ENCODE data around the gene IGHMBP2.

IGHMBP2 gene

DNA sequence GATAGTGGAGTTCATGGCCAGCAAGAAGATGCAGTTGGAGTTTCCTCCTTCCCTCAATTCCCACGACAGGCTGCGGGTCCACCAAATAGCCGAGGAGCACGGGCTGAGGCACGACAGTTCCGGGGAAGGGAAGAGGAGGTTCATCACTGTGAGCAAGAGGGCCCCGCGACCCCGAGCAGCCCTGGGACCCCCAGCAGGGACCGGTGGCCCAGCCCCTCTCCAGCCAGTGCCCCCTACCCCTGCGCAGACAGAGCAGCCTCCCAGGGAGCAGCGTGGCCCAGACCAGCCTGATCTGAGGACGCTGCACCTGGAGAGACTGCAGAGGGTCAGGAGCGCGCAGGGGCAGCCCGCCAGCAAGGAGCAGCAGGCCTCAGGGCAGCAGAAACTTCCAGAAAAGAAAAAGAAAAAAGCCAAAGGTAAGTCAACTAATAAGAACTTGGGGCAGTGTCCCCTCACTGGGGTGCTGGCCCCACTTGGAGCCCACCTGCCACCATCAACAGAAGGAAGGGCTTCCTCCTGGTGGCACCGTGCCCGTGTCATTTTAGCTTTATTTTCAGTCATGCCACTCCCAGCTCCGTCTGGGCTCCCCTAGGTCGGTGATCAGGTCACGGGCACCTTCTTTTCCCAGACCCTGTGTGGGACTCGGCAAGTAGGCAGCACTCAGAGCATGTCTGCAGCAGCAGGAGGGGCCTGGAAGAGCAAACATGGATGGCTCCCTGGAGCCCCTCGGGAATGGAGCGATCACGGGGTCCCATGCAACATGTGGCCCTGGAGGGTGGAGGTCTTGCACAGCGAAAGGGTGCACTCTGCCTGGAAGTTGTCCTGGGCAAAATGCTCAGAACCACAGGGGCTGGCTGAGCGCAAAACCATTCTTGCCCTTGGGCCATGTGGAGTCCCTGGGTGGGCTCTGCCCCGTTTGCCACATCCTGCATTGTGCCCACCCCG is 33.3 kb downstream of the IGHMBP2 start:
- Histone ChIP-seq H3K36me3 (ENCODE audit: insufficient read depth, low read length) (peaks cover 46% of the 10 kb centered on the region), H3K4me3 (ENCODE audit: low read length) (no peak overlapping the region), H3K9me3 (replicated peaks; ENCODE audit: low read length) (no peaks in the 10 kb centered on the region), H3K4me2 (ENCODE audit: low read length) (no peak overlapping the region), H3K4me1 (ENCODE audit: control insufficient read depth, insufficient read depth, low read length) (no peaks in the 10 kb centered on the region), H3K27me3 (ENCODE audit: control insufficient read depth, insufficient read depth, low read length) (no peaks in the 10 kb centered on the region), H3K9ac (ENCODE audit: low read depth, low read length) (no peak overlapping the region)

DNA sequence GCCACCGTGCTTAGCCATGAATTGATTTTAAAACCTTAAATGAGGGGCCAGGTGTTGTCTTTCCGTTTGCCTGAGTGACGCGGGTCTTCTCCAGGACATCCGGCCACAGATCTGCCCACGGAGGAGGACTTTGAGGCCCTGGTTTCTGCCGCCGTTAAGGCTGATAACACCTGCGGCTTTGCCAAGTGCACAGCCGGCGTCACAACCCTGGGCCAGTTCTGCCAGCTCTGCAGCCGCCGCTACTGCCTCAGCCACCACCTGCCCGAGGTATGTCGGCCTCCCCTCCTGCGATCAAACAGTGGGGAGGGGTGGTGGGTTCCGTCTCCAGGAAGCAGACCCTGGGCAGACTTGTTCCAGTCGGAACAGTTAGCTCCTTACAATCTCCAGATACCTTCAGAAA is 34.4 kb downstream of the IGHMBP2 start:
- no peaks in the 10 kb centered on the region for H3K9me3 ChIP-seq (replicated peaks; ENCODE audit: low read length)
- peaks cover 43% of the 10 kb centered on the region for H3K36me3 ChIP-seq (ENCODE audit: insufficient read depth, low read length)

DNA sequence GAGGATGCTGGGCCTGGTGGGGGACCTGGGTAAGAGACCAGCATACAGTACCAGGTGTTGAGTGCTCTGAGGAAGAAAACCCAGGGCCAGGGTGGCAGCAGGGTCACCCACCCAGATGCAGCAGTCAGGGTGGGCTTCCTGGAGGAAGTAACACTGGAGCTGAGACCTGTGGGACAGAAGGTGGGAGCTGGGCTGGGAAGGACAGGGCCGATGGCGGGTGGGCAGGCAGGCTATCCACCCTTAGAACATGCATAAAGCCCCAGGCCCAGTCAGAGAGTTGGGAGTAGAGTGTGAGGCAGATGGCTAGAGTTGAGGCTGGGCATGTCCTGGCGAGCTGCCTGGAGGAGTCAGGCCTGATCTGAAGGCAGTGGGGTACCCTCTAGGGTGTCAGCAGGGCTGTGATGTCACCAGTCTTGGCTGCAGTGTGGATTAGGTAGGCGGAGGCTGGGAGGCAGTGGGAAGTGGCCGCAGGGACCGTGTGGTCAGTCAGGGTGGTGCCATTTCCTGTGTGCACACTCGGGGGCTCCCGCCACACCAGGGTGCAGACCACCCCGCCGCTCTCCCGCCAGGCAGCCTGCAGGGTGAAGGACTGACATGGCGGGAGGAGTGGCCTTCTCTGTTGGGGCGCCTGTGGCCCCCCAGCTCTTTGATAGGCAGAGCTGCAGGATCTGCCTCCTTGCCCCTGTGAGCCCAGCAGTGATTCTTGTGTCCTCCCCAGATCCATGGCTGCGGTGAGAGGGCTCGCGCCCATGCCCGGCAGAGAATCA is 35.3 kb downstream of the IGHMBP2 start:
- Histone ChIP-seq H3K9me3 (replicated peaks; ENCODE audit: low read length) (no peaks in the 10 kb centered on the region), H3K4me1 (ENCODE audit: control insufficient read depth, insufficient read depth, low read length) (no peaks in the 10 kb centered on the region), H3K27me3 (ENCODE audit: control insufficient read depth, insufficient read depth, low read length) (no peaks in the 10 kb centered on the region), H3K9ac (ENCODE audit: low read depth, low read length) (no peak overlapping the region), H3K4me2 (ENCODE audit: low read length) (no peak overlapping the region), H3K4me3 (ENCODE audit: low read length) (no peak overlapping the region), H3K36me3 (ENCODE audit: insufficient read depth, low read length) (peaks cover 40% of the 10 kb centered on the region)

More for the DNA sequence above, 34.4 kb downstream of the IGHMBP2 start:
- no peaks in the 10 kb centered on the region for H3K27me3 ChIP-seq (ENCODE audit: control insufficient read depth, insufficient read depth, low read length)
- no peak overlapping the region for H3K9ac ChIP-seq (ENCODE audit: low read depth, low read length)
- no peaks in the 10 kb centered on the region for H3K4me1 ChIP-seq (ENCODE audit: control insufficient read depth, insufficient read depth, low read length)
- no peak overlapping the region for H3K4me2 ChIP-seq (ENCODE audit: low read length)
- H3K4me3 ChIP-seq (ENCODE audit: low read length), result no peak overlapping the region

DNA sequence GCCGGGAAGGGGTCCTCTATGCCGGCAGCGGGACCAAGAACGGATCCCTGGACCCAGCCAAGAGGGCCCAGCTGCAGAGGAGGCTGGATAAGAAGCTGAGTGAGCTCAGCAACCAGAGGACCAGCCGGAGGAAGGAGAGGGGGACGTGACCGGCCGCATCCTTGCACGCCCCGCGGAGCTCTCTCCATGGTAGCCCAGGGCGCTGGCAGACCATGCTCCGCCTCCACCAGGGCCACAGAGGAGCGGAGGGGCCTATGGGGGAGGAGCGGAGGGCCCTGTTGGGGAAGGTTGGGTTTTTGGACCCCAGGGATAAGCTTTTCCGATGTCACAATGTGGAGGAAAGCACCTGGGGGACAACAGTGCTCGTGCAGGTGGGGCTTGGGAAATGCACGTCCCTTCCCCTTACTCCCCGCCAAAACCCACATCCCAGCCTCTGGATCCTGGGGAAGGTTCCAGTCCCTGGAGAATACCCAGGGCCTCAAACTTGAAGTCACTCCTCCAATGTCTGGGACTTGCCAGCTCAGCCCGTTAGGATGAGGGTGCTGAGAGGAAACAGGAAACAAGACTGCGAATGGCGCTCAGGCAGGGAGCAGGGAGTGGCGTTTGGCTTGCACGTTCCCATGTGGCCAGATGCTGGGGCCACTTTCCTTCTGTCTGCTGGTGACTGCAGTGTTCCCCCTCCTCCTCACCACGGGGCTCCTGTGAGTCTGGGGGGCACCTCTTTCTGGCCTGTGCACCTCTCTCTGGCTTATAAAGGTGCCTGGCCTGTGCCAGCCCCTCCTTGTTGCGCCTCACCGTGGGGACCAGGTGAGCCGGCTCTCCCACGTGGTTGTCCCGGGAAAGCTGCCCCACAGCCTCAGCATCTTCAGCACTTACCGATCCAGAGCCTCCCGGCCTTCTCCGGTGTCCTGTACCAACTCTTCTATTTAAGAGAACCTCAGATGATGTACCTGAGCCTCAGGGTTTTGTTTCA is 36.2 kb downstream of the IGHMBP2 start:
- Histone ChIP-seq H3K9ac (ENCODE audit: low read depth, low read length) (no peak overlapping the region), H3K36me3 (ENCODE audit: insufficient read depth, low read length) (peaks cover 37% of the 10 kb centered on the region), H3K4me3 (ENCODE audit: low read length) (no peak overlapping the region), H3K4me1 (ENCODE audit: control insufficient read depth, insufficient read depth, low read length) (no peaks in the 10 kb centered on the region), H3K4me2 (ENCODE audit: low read length) (no peak overlapping the region), H3K9me3 (replicated peaks; ENCODE audit: low read length) (no peaks in the 10 kb centered on the region), H3K27me3 (ENCODE audit: control insufficient read depth, insufficient read depth, low read length) (no peaks in the 10 kb centered on the region)

DNA sequence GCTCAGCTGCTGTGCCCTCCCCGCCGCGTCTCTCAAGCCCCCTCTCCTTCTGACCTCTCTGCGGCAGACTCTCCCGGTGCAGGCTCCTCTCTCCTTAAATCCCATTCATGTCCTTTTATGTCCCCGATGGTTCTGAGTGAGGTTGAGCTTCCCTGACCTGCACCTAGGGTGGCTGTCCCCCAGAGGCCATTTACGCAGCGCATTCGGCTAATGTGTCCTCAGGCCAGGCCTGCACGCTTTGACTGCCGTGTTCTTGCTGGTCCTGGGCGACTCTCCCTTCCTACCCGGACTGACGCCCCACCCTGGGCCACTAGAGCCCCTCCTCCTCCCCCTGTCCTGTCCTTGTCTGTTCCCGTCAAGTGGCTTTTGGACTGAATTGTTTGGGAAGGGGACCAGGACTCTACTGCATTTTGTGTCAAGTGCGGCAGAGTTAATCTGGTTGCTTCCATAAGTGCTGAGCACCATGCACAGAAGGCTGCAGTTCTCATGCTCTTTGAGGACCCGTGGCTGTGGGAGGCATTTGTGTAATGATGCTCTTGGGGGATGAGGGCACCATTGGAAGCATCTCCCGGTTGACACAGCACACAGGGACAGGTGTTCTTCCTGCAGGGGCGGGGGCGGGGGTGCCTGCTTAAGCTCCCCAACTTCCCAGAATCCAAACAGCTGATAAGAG is 37.1 kb downstream of the IGHMBP2 start:
- Histone ChIP-seq H3K27me3 (ENCODE audit: control insufficient read depth, insufficient read depth, low read length) (no peaks in the 10 kb centered on the region), H3K36me3 (ENCODE audit: insufficient read depth, low read length) (peaks cover 30% of the 10 kb centered on the region), H3K4me2 (ENCODE audit: low read length) (no peak overlapping the region)

DNA sequence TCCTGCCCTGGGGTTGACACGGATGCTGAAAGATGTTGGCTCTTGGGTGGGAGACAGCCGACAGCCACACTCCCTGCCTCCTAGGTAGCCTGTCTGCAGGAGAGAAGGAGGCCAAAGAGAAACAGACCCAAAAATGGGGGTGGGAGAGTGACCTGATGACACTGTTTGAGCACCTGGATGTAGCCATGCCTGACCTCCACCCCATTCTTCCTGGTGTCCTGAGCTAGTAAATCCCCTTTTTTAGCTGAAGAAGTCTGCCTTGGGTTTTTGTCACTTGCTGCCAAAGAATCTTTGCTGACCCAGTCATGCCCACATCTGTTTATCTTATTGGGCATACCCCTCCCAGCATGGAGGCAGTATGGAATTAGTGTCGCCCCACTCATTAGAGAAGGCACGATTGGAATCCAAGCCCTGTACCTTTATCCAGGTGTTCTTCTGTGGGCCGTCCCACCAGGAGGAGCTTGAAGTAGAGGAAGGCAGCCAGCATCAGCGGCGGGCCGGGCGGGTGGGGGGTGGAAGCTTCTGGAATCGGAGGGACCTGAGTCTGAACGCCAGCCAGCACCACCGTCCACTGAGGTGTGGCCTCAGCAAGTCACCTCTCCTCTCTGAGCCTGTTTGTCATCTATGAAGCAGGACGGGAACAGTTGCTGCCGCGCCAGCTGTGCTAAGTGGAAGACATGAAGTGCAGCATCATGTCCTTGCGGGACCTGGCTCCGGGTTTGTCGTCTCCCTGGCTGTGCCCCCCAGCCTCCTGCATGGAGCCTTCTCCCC is 37.8 kb downstream of the IGHMBP2 start:
- H3K4me3 ChIP-seq (ENCODE audit: low read length), result no peak overlapping the region
- H3K4me1 ChIP-seq (ENCODE audit: control insufficient read depth, insufficient read depth, low read length), result peaks cover 5% of the 10 kb centered on the region
- no peaks in the 10 kb centered on the region for H3K9me3 ChIP-seq (replicated peaks; ENCODE audit: low read length)
- H3K36me3 ChIP-seq (ENCODE audit: insufficient read depth, low read length), result peaks cover 23% of the 10 kb centered on the region
- H3K4me2 ChIP-seq (ENCODE audit: low read length), result no peak overlapping the region
- no peak overlapping the region for H3K9ac ChIP-seq (ENCODE audit: low read depth, low read length)
- no peaks in the 10 kb centered on the region for H3K27me3 ChIP-seq (ENCODE audit: control insufficient read depth, insufficient read depth, low read length)

More for the DNA sequence above, 37.1 kb downstream of the IGHMBP2 start:
- Histone ChIP-seq H3K9me3 (replicated peaks; ENCODE audit: low read length) (no peaks in the 10 kb centered on the region), H3K4me1 (ENCODE audit: control insufficient read depth, insufficient read depth, low read length) (peaks cover 1% of the 10 kb centered on the region), H3K4me3 (ENCODE audit: low read length) (no peak overlapping the region), H3K9ac (ENCODE audit: low read depth, low read length) (no peak overlapping the region)

DNA sequence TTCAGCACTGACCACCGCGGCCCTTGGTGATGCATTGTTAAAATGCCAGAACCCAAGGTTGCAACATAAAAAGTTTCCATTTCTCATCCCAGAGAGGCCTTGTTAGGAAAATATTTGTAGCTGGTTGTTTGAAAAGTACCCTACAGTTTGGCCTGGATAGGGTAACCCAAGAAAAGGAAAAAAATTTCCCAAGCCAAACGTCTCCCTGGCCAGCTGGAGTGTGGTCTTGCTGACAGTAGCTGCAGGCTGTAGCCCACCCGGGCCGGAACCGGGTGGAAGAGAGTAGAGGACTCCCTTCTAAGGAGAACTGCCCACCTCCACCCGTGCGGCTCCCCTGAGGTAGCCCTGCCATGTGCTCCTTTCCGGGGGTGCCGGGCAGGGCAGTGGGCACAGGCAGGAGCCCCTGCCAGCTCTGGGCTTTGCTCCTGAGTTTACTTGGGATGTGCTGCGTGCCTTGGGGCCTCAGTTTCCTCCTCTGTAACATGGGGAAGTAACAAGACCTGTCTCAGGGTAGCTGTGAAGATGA is 38.5 kb downstream of the IGHMBP2 start:
- Histone ChIP-seq H3K4me1 (ENCODE audit: control insufficient read depth, insufficient read depth, low read length) (peaks cover 10% of the 10 kb centered on the region), H3K9ac (ENCODE audit: low read depth, low read length) (no peak overlapping the region), H3K4me2 (ENCODE audit: low read length) (no peak overlapping the region), H3K36me3 (ENCODE audit: insufficient read depth, low read length) (peaks cover 20% of the 10 kb centered on the region), H3K27me3 (ENCODE audit: control insufficient read depth, insufficient read depth, low read length) (no peaks in the 10 kb centered on the region), H3K4me3 (ENCODE audit: low read length) (no peak overlapping the region), H3K9me3 (replicated peaks; ENCODE audit: low read length) (no peaks in the 10 kb centered on the region)

DNA sequence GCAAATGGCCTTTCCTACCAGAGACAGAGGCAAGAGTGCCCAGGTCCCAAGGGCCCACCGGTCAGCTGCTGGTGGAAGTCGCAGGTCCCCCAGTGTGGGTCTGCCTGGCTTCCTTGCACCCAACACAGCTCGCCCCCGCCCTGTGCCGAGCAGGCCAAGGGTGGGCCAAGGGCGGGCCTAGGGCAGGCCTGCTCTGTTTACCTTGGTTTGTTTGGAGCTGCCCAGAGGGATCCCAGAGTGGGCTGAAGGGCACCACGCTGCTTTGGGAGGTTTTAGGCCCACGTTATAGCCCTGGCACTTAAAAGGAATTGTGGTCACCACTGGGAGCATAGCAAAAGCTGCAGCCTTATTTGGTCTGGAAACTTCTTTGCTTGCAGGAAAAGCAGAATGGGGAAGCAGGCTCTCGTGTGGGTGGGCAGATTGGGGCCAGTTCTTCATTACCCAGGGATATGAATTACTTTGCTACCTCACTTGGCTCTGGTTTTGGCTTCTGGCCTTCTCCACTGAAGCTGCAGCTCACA is 39.1 kb downstream of the IGHMBP2 start:
- H3K9me3 ChIP-seq (replicated peaks; ENCODE audit: low read length), result no peaks in the 10 kb centered on the region

DNA sequence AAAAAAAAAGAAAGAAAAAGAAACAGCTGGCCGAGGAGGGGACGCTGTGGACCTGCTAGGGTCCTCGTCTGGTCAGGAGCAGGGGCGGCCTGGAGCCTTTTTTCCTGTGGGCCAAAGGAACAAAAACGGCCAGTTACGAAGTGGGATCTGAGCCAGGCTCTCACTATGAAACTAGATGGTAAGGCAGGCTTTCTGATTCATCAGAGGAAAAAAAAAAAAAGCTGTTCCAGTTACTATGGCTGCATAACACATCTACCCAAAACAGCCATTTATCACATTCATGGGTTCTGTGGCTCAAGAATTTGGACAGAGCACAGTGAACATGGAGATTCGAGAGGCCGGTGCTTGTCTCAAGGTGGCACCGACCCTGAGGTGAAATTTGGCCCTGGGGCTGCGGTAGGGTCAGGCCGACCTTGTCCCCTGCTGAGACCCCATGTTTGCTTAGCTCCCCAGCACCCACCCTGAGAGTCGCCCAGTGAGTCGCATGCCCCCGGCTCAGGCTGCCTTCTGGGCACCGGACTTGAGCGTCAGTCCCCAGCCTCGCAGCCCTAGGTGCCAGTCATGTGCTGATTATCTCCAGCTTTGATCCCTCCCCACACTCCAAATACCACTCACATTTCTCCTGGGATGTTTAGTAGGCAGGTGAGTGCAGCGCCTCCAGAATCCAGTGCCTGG is 42.9 kb downstream of the IGHMBP2 start:
- H3K9me3 ChIP-seq (replicated peaks; ENCODE audit: low read length), result no peaks in the 10 kb centered on the region
- peaks cover 6% of the 10 kb centered on the region for H3K27me3 ChIP-seq (ENCODE audit: control insufficient read depth, insufficient read depth, low read length)
- H3K4me2 ChIP-seq (ENCODE audit: low read length), result no peak overlapping the region
- H3K4me3 ChIP-seq (ENCODE audit: low read length), result no peak overlapping the region
- H3K9ac ChIP-seq (ENCODE audit: low read depth, low read length), result peak overlapping the region; percentile 44
- H3K36me3 ChIP-seq (ENCODE audit: insufficient read depth, low read length), result no peaks in the 10 kb centered on the region
- H3K4me1 ChIP-seq (ENCODE audit: control insufficient read depth, insufficient read depth, low read length), result peaks cover 10% of the 10 kb centered on the region

More for the DNA sequence above, 39.1 kb downstream of the IGHMBP2 start:
- peaks cover 16% of the 10 kb centered on the region for H3K36me3 ChIP-seq (ENCODE audit: insufficient read depth, low read length)
- H3K9ac ChIP-seq (ENCODE audit: low read depth, low read length), result no peak overlapping the region
- no peak overlapping the region for H3K4me2 ChIP-seq (ENCODE audit: low read length)
- H3K27me3 ChIP-seq (ENCODE audit: control insufficient read depth, insufficient read depth, low read length), result peaks cover under 1% of the 10 kb centered on the region
- H3K4me1 ChIP-seq (ENCODE audit: control insufficient read depth, insufficient read depth, low read length), result peaks cover 10% of the 10 kb centered on the region
- H3K4me3 ChIP-seq (ENCODE audit: low read length), result no peak overlapping the region

Measured in skeletal muscle satellite cell (primary cell).